H9 (cell line): ENCODE data around the gene LINGO1. TPM values are rescaled to one million over a fixed set of nuclear protein-coding genes. Genes with fewer than 3 reads are reported as not detected.
A peak's percentile ranks its signal among the peaks of the same experiment; 100 is the strongest.

Experiments used
- DNase-seq: peaks from one replicate; pipeline ENCODE4 v3.0.0-alpha.2; 2017
- H2AFZ ChIP-seq: one replicate; pipeline ENCODE4 v1.6.1; 2013; ENCODE audit warnings: mild to moderate bottlenecking, low read length, control low read depth, moderate library complexity
- H2AK5ac ChIP-seq: 2 replicates; pipeline ENCODE4 v1.6.1; 2013; ENCODE audit warnings: low read length, control low read depth, mixed read lengths; ENCODE audit not compliant: insufficient read length
- H2BK120ac ChIP-seq: one replicate; pipeline ENCODE4 v1.6.1; 2013; ENCODE audit warnings: low read depth, mild to moderate bottlenecking, low read length, control low read depth, inconsistent platforms; ENCODE audit not compliant: poor library complexity, severe bottlenecking
- H2BK12ac ChIP-seq: 2 replicates; pipeline ENCODE4 v1.6.1; 2013; ENCODE audit warnings: low read length, control low read depth, mixed read lengths, low read depth; ENCODE audit not compliant: insufficient read length
- H2BK15ac ChIP-seq: 2 replicates; pipeline ENCODE4 v1.6.1; 2013; ENCODE audit warnings: low read depth, low read length, control low read depth
- H2BK20ac ChIP-seq: one replicate; pipeline ENCODE4 v1.6.1; 2013; ENCODE audit warnings: low read depth, mild to moderate bottlenecking, low read length, control low read depth, inconsistent platforms; ENCODE audit not compliant: poor library complexity, severe bottlenecking
- H2BK5ac ChIP-seq: 2 replicates; pipeline ENCODE4 v1.6.1; 2013; ENCODE audit warnings: low read length, control low read depth, mixed read lengths; ENCODE audit not compliant: insufficient read length
- H3K14ac ChIP-seq: 2 replicates; pipeline ENCODE4 v1.6.1; 2013; ENCODE audit warnings: low read length, control low read depth; ENCODE audit not compliant: insufficient read depth
- H3K18ac ChIP-seq: 2 replicates; pipeline ENCODE4 v1.6.1; 2013; ENCODE audit warnings: low read depth, mild to moderate bottlenecking, mixed read lengths, low read length, control low read depth; ENCODE audit not compliant: insufficient read length
- H3K23ac ChIP-seq: 2 replicates; pipeline ENCODE4 v1.6.1; 2013; ENCODE audit warnings: low read length, control low read depth, mixed read lengths, low read depth; ENCODE audit not compliant: insufficient read length
- H3K23me2 ChIP-seq: 2 replicates; pipeline ENCODE4 v1.6.1; 2013; ENCODE audit warnings: low read depth, mild to moderate bottlenecking, mixed read lengths, low read length, control low read depth; ENCODE audit not compliant: insufficient read length, poor library complexity, severe bottlenecking
- H3K27ac ChIP-seq: 2 replicates; pipeline ENCODE4 v1.5.1; 2013; ENCODE audit warnings: low read length, control low read depth, mixed read lengths, low read depth; ENCODE audit not compliant: insufficient read length
- H3K27me3 ChIP-seq: 2 replicates; pipeline ENCODE4 v1.6.1; 2013; ENCODE audit warnings: low read length, control low read depth, inconsistent platforms; ENCODE audit not compliant: insufficient read depth
- H3K4ac ChIP-seq: 2 replicates; pipeline ENCODE4 v1.6.1; 2013; ENCODE audit warnings: low read depth, mild to moderate bottlenecking, control low read depth, inconsistent platforms, low read length, moderate library complexity
- H3K4me1 ChIP-seq: 2 replicates; pipeline ENCODE4 v1.6.1; 2013; ENCODE audit warnings: low read length, control low read depth, inconsistent platforms; ENCODE audit not compliant: insufficient read depth
- H3K4me2 ChIP-seq: 2 replicates; pipeline ENCODE4 v1.6.1; 2013; ENCODE audit warnings: low read length, control low read depth, mixed read lengths; ENCODE audit not compliant: insufficient read length, insufficient read depth
- H3K56ac ChIP-seq: 2 replicates; pipeline ENCODE4 v1.6.1; 2013; ENCODE audit warnings: low read depth, mild to moderate bottlenecking, mixed read lengths, low read length, control low read depth; ENCODE audit not compliant: insufficient read length
- H3K79me1 ChIP-seq: 2 replicates; pipeline ENCODE4 v1.6.1; 2013; ENCODE audit warnings: low read depth, mild to moderate bottlenecking, moderate library complexity, low read length, control low read depth, inconsistent platforms; ENCODE audit not compliant: insufficient read depth, poor library complexity, severe bottlenecking
- H3K79me2 ChIP-seq: 2 replicates; pipeline ENCODE4 v1.6.1; 2013; ENCODE audit warnings: low read length, control low read depth, inconsistent platforms; ENCODE audit not compliant: insufficient read depth
- H3K9ac ChIP-seq: 2 replicates; pipeline ENCODE4 v1.6.1; 2013; ENCODE audit warnings: low read length, control low read depth, mixed read lengths; ENCODE audit not compliant: insufficient read length; ENCODE audit errors: extremely low read depth
- H3K9me3 ChIP-seq: one replicate; pipeline ENCODE4 v1.6.1; 2013; ENCODE audit warnings: low read depth, low read length, inconsistent platforms; ENCODE audit not compliant: control insufficient read depth
- H3T11ph ChIP-seq: one replicate; pipeline ENCODE4 v1.6.1; 2013; ENCODE audit warnings: mild to moderate bottlenecking, low read length, control low read depth, inconsistent platforms
- H4K20me1 ChIP-seq: one replicate; pipeline ENCODE4 v1.6.1; 2013; ENCODE audit not compliant: control insufficient read depth, insufficient read length, insufficient read depth
- H4K5ac ChIP-seq: 2 replicates; pipeline ENCODE4 v1.6.1; 2013; ENCODE audit warnings: low read depth, mild to moderate bottlenecking, mixed read lengths, low read length, control low read depth; ENCODE audit not compliant: insufficient read length
- H4K8ac ChIP-seq: replicated peaks from 2 replicates; pipeline ENCODE4 v1.6.1; 2013; ENCODE audit warnings: low read length, control low read depth, mixed read lengths, low read depth; ENCODE audit not compliant: insufficient read length
- H4K91ac ChIP-seq: 2 replicates; pipeline ENCODE4 v1.6.1; 2013; ENCODE audit warnings: low read depth, mild to moderate bottlenecking, moderate library complexity, mixed read lengths, low read length, control low read depth; ENCODE audit not compliant: insufficient read length
- H3K27ac Mint-ChIP-seq, 3 experiments: 2 replicates in 2 of 3; 3 replicates in 1 of 3; pipeline ENCODE4 v1.8.0; 2020 to 2021; ENCODE audit warnings: mixed read lengths in 3 of 3, mild to moderate bottlenecking in 1 of 3, moderate library complexity in 1 of 3
- H3K27me3 Mint-ChIP-seq: 2 replicates; pipeline ENCODE4 v1.8.0; 2021; ENCODE audit warnings: low read depth, mild to moderate bottlenecking, moderate library complexity, mixed read lengths
- H3K36me3 Mint-ChIP-seq, 3 experiments: 2 replicates in 2 of 3; 3 replicates in 1 of 3; pipeline ENCODE4 v1.8.0; 2020 to 2021; ENCODE audit warnings: low read depth in 3 of 3, mixed read lengths in 3 of 3; ENCODE audit not compliant: insufficient read depth in 1 of 3
- H3K4me1 Mint-ChIP-seq, 2 experiments: 2 replicates each; pipeline ENCODE4 v1.8.0; 2020; ENCODE audit warnings: mixed read lengths in 2 of 2
- H3K4me3 Mint-ChIP-seq, 2 experiments: 2 replicates in 1 of 2; 3 replicates in 1 of 2; pipeline ENCODE4 v1.8.0; 2020 to 2021; ENCODE audit warnings: mild to moderate bottlenecking in 2 of 2, mixed read lengths in 2 of 2, moderate library complexity in 1 of 2
- H3K9me3 Mint-ChIP-seq, 2 experiments: 2 replicates in 1 of 2; 3 replicates in 1 of 2; pipeline ENCODE4 v1.8.0; 2020; ENCODE audit warnings: mild to moderate bottlenecking in 2 of 2, mixed read lengths in 2 of 2, moderate library complexity in 1 of 2
- WGBS: extraction: QIAGEN DNeasy Blood & Tissue Kit; methylation state at CpG from one replicate; pipeline ENCODE4 v1.1.7; 2013; ENCODE audit warnings: missing lambda C conversion rate, low lambda C conversion rate, mixed read lengths; ENCODE audit not compliant: insufficient read length; ENCODE audit errors: extremely low coverage; 5-methylcytosine and 5-hydroxymethylcytosine counted together
- total RNA-seq: library from RNA; stranded (reverse); gene quantifications from 2 replicates; pipeline ENCODE4 v1.2.1, GENCODE V29; 2021
- TF ChIP-seq, protein P1 (sequence below): fragments of 200-600 bp; sonication (generic); conservative IDR thresholded peaks from 3 replicates; pipeline ENCODE4 v1.8.0; 2021; ENCODE audit warnings: antibody characterized with exemption, mild to moderate bottlenecking

Gene LINGO1
- total RNA-seq, 1 experiment from 2014 or later: 41.6 TPM

DNA sequence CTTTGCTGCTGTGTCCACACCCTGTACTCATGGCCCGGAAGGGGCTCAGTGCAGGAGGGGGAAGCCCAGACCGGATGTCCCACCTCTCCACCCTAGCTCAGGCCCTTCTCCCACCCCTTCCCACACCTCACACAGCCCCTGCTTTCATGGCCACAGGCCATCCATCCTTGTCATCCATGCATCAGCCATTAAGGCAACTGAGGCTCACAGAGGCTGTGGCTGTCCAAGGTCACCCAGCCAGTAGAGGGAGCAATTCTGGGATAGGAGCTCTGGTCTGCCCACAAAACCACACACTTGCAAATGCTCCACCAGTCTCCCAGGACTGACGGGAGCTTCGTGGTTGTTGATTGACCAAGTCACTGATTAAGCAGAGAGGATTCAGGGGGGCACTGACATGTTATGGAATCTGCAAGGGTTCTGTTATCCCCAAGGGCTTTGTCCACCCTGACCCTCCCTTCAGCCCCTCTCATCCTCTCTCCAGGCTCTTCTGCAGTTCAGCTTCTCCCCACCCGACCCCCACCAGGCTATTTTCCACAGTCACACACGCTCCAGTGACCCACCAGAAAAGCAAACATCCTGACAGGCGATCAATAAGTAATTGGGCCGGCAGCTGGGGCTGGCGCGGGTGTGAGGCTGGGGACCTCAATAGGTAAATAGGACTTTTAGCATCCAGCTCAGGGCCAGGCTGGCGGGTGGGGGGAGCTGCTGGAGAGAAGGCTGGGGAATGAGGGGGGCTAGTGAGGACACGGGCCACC is 15.1 kb downstream of the LINGO1 start:
- Histone ChIP-seq H2BK15ac (no peak overlapping the region), H3K4me2 (no peak overlapping the region), H3K18ac (no peak overlapping the region), H4K5ac (no peak overlapping the region), H2AFZ (no peak overlapping the region), H2AK5ac (no peak overlapping the region), H3K27ac (no peak overlapping the region), H3K9ac (no peak overlapping the region), H3K79me2 (no peaks in the 10 kb centered on the region; the same call in 1 of the 2 replicates), H3K56ac (no peak overlapping the region), H4K91ac (no peak overlapping the region), H4K8ac (no peak overlapping the region), H3K4ac (no peak overlapping the region), H3K9me3 (no peaks in the 10 kb centered on the region), H2BK120ac (no peak overlapping the region), H3K79me1 (no peaks in the 10 kb centered on the region), H3K14ac (no peak overlapping the region; the same call in 1 of the 2 replicates), H3T11ph (no peak overlapping the region), H3K27me3 (no peaks in the 10 kb centered on the region), H3K23me2 (no peaks in the 10 kb centered on the region), H3K23ac (no peak overlapping the region), H3K4me1 (no peaks in the 10 kb centered on the region), H2BK12ac (no peak overlapping the region), H2BK5ac (no peak overlapping the region), H2BK20ac (no peak overlapping the region), H4K20me1 (peaks cover 2% of the 10 kb centered on the region)
- no CpG with 5 or more reads among the region's 12 CpGs for WGBS
- Mint-ChIP-seq H3K27ac (peak overlapping the region in 1 of 3 experiments; percentile 62; a peak in 1 of 7 replicates), H3K4me3 (peak overlapping the region in 1 of 2 experiments; percentile 13; a peak in 1 of 5 replicates), H3K9me3 (no peaks in the 10 kb centered on the region), H3K36me3 (peaks cover 13 to 28% (median 13%) of the 10 kb centered on the region in 3 experiments; a peak in 6 of 7 replicates), H3K4me1 (peaks cover 21 to 41% of the 10 kb centered on the region in 2 experiments), H3K27me3 (no peaks in the 10 kb centered on the region)
- peak; percentile 55 for DNase-seq
- TF ChIP-seq, protein P1, sequence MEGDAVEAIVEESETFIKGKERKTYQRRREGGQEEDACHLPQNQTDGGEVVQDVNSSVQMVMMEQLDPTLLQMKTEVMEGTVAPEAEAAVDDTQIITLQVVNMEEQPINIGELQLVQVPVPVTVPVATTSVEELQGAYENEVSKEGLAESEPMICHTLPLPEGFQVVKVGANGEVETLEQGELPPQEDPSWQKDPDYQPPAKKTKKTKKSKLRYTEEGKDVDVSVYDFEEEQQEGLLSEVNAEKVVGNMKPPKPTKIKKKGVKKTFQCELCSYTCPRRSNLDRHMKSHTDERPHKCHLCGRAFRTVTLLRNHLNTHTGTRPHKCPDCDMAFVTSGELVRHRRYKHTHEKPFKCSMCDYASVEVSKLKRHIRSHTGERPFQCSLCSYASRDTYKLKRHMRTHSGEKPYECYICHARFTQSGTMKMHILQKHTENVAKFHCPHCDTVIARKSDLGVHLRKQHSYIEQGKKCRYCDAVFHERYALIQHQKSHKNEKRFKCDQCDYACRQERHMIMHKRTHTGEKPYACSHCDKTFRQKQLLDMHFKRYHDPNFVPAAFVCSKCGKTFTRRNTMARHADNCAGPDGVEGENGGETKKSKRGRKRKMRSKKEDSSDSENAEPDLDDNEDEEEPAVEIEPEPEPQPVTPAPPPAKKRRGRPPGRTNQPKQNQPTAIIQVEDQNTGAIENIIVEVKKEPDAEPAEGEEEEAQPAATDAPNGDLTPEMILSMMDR: peak; percentile 76
